ENCODE measurements around the gene RAD51B. TPM values are rescaled to one million over a fixed set of nuclear protein-coding genes. Genes with fewer than 3 reads are reported as not detected.
"Not testable (repeated sequence)": the region's sequence is repeated elsewhere in the genome, so short reads cannot be mapped to it uniquely, and the experiment has no call there.

The RAD51B gene
- total RNA-seq, 1 donor from 2014 or later = 3.2 TPM

GRCh38 chr14:68195126-68195525 lies 375.5 kb downstream of the RAD51B start:
- no peak for DNase-seq
- ATAC-seq = no peak
- intact Hi-C loops (cut with micrococcal nuclease) = no loop called here

GRCh38 chr14:68198713-68199495 lies 379.3 kb downstream of the RAD51B start:
- DNase-seq = no peak
- intact Hi-C loops (cut with micrococcal nuclease) = no loop called here
- peak; percentile 92 for ATAC-seq

GRCh38 chr14:68199554-68200151 lies 380.1 kb downstream of the RAD51B start:
- DNase-seq (no peak), ATAC-seq (peak; percentile 75)
- intact Hi-C loops (cut with micrococcal nuclease) = no loop called here

- ATAC-seq = no peak
- intact Hi-C loops (cut with micrococcal nuclease) = no loop called here
- DNase-seq = no peak
Observed at GRCh38 chr14:68203871-68204270, 384.3 kb downstream of the RAD51B start.

GRCh38 chr14:68208218-68208617 lies 388.6 kb downstream of the RAD51B start:
- intact Hi-C loops (cut with micrococcal nuclease) = no loop called here
- ATAC-seq = no peak
- no peak for DNase-seq

- DNase-seq = no peak
- no peak for ATAC-seq
- intact Hi-C loops (cut with micrococcal nuclease) = no loop called here
Observed at GRCh38 chr14:68208626-68209317, 389.2 kb downstream of the RAD51B start.

- DNase-seq (no peak), ATAC-seq (peak; percentile 86)
- intact Hi-C loops (cut with micrococcal nuclease) = no loop called here
Observed at GRCh38 chr14:68210729-68211299, 391.2 kb downstream of the RAD51B start.

GRCh38 chr14:68211421-68211820 lies 391.8 kb downstream of the RAD51B start:
- ATAC-seq (no peak), DNase-seq (no peak)
- intact Hi-C loops (cut with micrococcal nuclease) = no loop called here

- intact Hi-C loops (cut with micrococcal nuclease) = no loop called here
- DNase-seq = no peak
- no peak for ATAC-seq
Observed at GRCh38 chr14:68211886-68212285, 392.3 kb downstream of the RAD51B start.

- ATAC-seq = no peak
- intact Hi-C loops (cut with micrococcal nuclease) = no loop called here
- no peak for DNase-seq
Observed at GRCh38 chr14:68212361-68212760, 392.8 kb downstream of the RAD51B start.

GRCh38 chr14:68214431-68214830 lies 394.9 kb downstream of the RAD51B start:
- no peak for ATAC-seq
- intact Hi-C loops (cut with micrococcal nuclease) = no loop called here
- DNase-seq = no peak

GRCh38 chr14:68215629-68216028 lies 396.1 kb downstream of the RAD51B start:
- intact Hi-C loops (cut with micrococcal nuclease) = no loop called here
- DNase-seq (no peak), ATAC-seq (no peak)

GRCh38 chr14:68216079-68216478 lies 396.5 kb downstream of the RAD51B start:
- intact Hi-C loops (cut with micrococcal nuclease) = no loop called here
- DNase-seq (no peak), ATAC-seq (peak; percentile 56)

GRCh38 chr14:68216957-68217356 lies 397.4 kb downstream of the RAD51B start:
- intact Hi-C loops (cut with micrococcal nuclease) = no loop called here
- DNase-seq = no peak
- no peak for ATAC-seq

GRCh38 chr14:68217791-68218340 lies 398.3 kb downstream of the RAD51B start:
- intact Hi-C loops (cut with micrococcal nuclease) = no loop called here
- DNase-seq (no peak), ATAC-seq (no peak)

GRCh38 chr14:68219407-68219806 lies 399.8 kb downstream of the RAD51B start:
- no peak for ATAC-seq
- intact Hi-C loops (cut with micrococcal nuclease) = no loop called here
- no peak for DNase-seq

GRCh38 chr14:68221046-68221445 lies 401.5 kb downstream of the RAD51B start:
- intact Hi-C loops (cut with micrococcal nuclease); ATAC-seq; DNase-seq: not testable (repeated sequence)

- ATAC-seq = no peak
- intact Hi-C loops (cut with micrococcal nuclease) = no loop called here
- no peak for DNase-seq
Observed at GRCh38 chr14:68222154-68222553, 402.6 kb downstream of the RAD51B start.

GRCh38 chr14:68222726-68223125 lies 403.1 kb downstream of the RAD51B start:
- intact Hi-C loops (cut with micrococcal nuclease) = no loop called here
- no peak for ATAC-seq
- DNase-seq = no peak

- no peak for ATAC-seq
- intact Hi-C loops (cut with micrococcal nuclease) = no loop called here
- DNase-seq = no peak
Observed at GRCh38 chr14:68223631-68224030, 404.1 kb downstream of the RAD51B start.

All from left ventricle myocardium superior (tissue), 1 donor.